ENCODE results near the gene DRG2.

DNA sequence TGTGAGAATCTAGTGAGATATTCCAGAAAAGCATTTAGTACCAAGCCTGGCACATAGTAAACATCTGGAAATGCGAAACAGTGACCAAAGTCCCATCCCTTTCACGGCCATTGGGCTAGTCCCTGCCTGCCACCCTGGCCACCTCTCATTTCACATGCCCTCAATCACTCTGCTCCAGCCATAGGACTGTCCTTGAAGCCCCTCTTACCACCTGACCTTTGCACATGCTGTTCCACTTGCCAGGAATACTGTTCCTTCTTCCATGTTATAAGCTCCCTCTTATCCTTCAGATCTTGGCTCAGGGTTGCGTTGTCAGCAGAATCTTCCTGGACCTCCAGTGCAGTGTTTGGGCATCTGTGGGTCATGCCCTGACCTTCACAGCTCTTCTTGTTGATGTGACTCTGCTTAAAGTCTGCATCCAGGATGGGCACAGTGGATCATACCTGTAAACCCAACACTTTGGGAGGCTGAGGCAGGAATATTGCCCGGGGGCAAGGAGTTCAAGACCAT lies 22.9 kb downstream of the DRG2 start:
- no peak for TF ChIP-seq CTCF (CRISPR knock-in tag; IDR thresholded peaks at IDR 0.05)
- no peak for TF ChIP-seq ZNF784 (CRISPR knock-in tag; IDR thresholded peaks at IDR 0.05; ENCODE audit: borderline replicate concordance)
- no peak for TF ChIP-seq PHF20 (CRISPR knock-in tag; IDR thresholded peaks at IDR 0.05)
- TF ChIP-seq ATM (IDR thresholded peaks at IDR 0.05; ENCODE audit: borderline replicate concordance) = no peak

Measured in HepG2 (cell line).